ENCODE results near the gene POMP. TPM values are rescaled to one million over a fixed set of nuclear protein-coding genes. Genes with fewer than 3 reads are reported as not detected.

POMP gene
- total and polyA plus RNA-seq, 2 of the 4 experiments (the other 2 are of a cell fraction), result 60.2 to 68.4 TPM

DNA sequence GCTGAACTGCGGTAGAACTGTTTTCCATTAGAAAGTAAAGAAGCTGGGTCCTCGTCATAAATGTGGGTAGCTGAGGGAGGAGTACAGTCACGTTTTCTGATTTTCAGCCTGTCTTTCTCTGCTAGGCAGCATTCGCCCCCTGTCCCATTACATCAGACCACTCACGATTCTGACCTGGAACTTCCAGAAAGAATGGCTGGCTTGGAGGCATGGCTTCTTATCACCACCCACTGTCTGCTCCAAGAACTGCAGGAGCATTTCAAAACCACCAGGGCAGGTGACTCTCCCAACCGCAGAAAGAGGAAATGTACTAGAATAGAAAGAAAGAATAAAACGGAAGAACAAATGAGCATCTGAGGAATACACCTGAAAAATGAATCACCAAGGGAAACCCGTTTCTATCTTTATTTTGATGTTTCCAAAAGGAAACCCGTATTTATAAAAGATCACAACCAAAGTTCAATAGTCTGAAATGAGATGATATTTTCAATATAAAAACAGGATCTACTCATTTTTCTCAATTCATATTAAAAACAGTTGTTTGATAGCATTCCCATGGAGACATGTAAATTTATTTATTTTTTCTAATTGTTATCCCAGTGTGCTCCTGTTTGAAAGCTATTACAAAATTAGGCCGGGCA is 22.1 kb upstream of the POMP start:
- H2AFZ ChIP-seq (replicated peaks; ENCODE audit: low read length, poor library complexity), result peak overlapping the region; percentile 80
- DNase-seq (peak; percentile 89), ATAC-seq (ENCODE audit: low read depth) (peak; percentile 93)
- H3K27ac ChIP-seq (ENCODE audit: insufficient read depth, low read length), result no peak overlapping the region
- H3K4me3 ChIP-seq (ENCODE audit: insufficient read depth, low read depth, low read length), result no peak overlapping the region
- peak overlapping the region; percentile 48; the same call in 1 of the 2 replicates for H3K56ac ChIP-seq (ENCODE audit: extremely low read depth, insufficient read depth, low read length)
- H2BK20ac ChIP-seq (ENCODE audit: low read depth, low read length), result peak overlapping the region; percentile 95
- peaks cover 2% of the 10 kb centered on the region; the same call in 1 of the 2 replicates for H3K4me1 ChIP-seq (ENCODE audit: control insufficient read depth, insufficient read depth, low read length)
- peak overlapping the region; percentile 9; the same call in 1 of the 2 replicates for H3K4me2 ChIP-seq (ENCODE audit: low read depth, low read length)
- ChIA-PET CTCF (interaction anchor here (1.0 to 1.4 kb wide), 2 partner anchors 304 to 312 kb away, joined by 3 read pairs; no protein-coding TSS in a partner anchor), POLR2A (ENCODE audit: unreplicated experiment) (interaction anchor here (0.6 to 0.7 kb wide), 3 partner anchors 11 to 260 kb away, joined by 3 to 7 read pairs (median 4); no protein-coding TSS in a partner anchor)
- H3K9me1 ChIP-seq (ENCODE audit: insufficient read depth, low read length), result no peaks in the 10 kb centered on the region
- H3K23ac ChIP-seq (ENCODE audit: low read depth, low read length), result peak overlapping the region; percentile 53; the same call in 1 of the 2 replicates
- peak overlapping the region; percentile 24; the same call in 1 of the 2 replicates for H3K18ac ChIP-seq (ENCODE audit: low read depth, low read length)
- no peaks in the 10 kb centered on the region for H3K27me3 ChIP-seq (ENCODE audit: control insufficient read depth, insufficient read depth, low read length)
- 57% methylated on average over 1 of the region's 10 CpGs; no CpG with 5 or more reads in 1 of the 2 experiments for WGBS, 2 experiments (ENCODE audit: extremely low coverage in 2 of 2, insufficient read length in 1 of 2)
- no peak overlapping the region for H4K5ac ChIP-seq (ENCODE audit: low read depth, low read length)
- H3K9ac ChIP-seq (ENCODE audit: low read depth, low read length), result no peak overlapping the region
- no peaks in the 10 kb centered on the region for H4K20me1 ChIP-seq (ENCODE audit: insufficient read depth, low read length)
- in situ Hi-C loops (cut with MboI; ENCODE audit: low sequenced_read_pairs) (no loop called here), intact Hi-C loops (cut with micrococcal nuclease) (loop anchor here (1.0 to 10.0 kb wide), 6 partner anchors 104 to 652 kb away; partner anchors contain the start of genes FLT1 and URAD), dilution Hi-C loops (cut with HindIII; ENCODE audit: low sequenced_read_pairs, unreplicated experiment) (no loop called here)
- H2BK15ac ChIP-seq (ENCODE audit: low read depth, low read length), result peak overlapping the region; percentile 64; the same call in 1 of the 3 replicates
- H2AK5ac ChIP-seq (ENCODE audit: low read depth, low read length), result peak overlapping the region; percentile 66; the same call in 1 of the 2 replicates
- no peaks in the 10 kb centered on the region for H3K9me3 ChIP-seq (ENCODE audit: control insufficient read depth, insufficient read depth, low read length)
- no peak overlapping the region for H2AK9ac ChIP-seq (replicated peaks; ENCODE audit: low read depth, low read length, poor library complexity)
- peak overlapping the region; percentile 81; the same call in 1 of the 2 replicates for H3K4ac ChIP-seq (ENCODE audit: low read depth, low read length)
- H2BK120ac ChIP-seq (ENCODE audit: low read depth, low read length), result peak overlapping the region; percentile 91
- H3K79me1 ChIP-seq (ENCODE audit: low read depth in 1 of 2, low read length in 2 of 2), result no peaks in the 10 kb centered on the region
- peak overlapping the region; percentile 11 for H2BK5ac ChIP-seq (ENCODE audit: low read depth, low read length, poor library complexity, severe bottlenecking)
- H3K36me3 ChIP-seq (ENCODE audit: control insufficient read depth, insufficient read depth, low read length), result no peaks in the 10 kb centered on the region
- peak overlapping the region; percentile 10 to 71; a peak in 2 of 4 replicates for H4K8ac ChIP-seq (ENCODE audit: low read depth in 2 of 2, low read length in 2 of 2)
- no TSS peak for BruUV-seq (replicated peaks)
- H4K91ac ChIP-seq (ENCODE audit: insufficient read depth, low read depth, low read length), result peak overlapping the region; percentile 62
- H3K14ac ChIP-seq (replicated peaks; ENCODE audit: low read depth, low read length), result peak overlapping the region; percentile 69; the same call in 1 of the 2 replicates
- peak; percentile 53 for TF ChIP-seq CEBPB (IDR thresholded peaks at IDR 0.05; ENCODE audit: low read depth, low read length)
- no peak for TF ChIP-seq NFE2L2 (IDR thresholded peaks at IDR 0.05; ENCODE audit: low read depth, low read length)
- TF ChIP-seq POLR2A (IDR thresholded peaks at IDR 0.05; ENCODE audit: low read depth, low read length), result peak; percentile 44; the same call in 1 of the 2 replicates
- peak; percentile 89 for TF ChIP-seq SMC3 (IDR thresholded peaks at IDR 0.05; ENCODE audit: low read depth, low read length)
- TF ChIP-seq RCOR1 (IDR thresholded peaks at IDR 0.05; ENCODE audit: insufficient replicate concordance, low read length), result no peak
- peak; percentile 45; the same call in 1 of the 2 replicates for TF ChIP-seq USF2 (IDR thresholded peaks at IDR 0.05; ENCODE audit: low read depth, low read length)
- peak; percentile 98 for TF ChIP-seq RAD21 (IDR thresholded peaks at IDR 0.05; ENCODE audit: low read length)
- TF ChIP-seq, protein P1, sequence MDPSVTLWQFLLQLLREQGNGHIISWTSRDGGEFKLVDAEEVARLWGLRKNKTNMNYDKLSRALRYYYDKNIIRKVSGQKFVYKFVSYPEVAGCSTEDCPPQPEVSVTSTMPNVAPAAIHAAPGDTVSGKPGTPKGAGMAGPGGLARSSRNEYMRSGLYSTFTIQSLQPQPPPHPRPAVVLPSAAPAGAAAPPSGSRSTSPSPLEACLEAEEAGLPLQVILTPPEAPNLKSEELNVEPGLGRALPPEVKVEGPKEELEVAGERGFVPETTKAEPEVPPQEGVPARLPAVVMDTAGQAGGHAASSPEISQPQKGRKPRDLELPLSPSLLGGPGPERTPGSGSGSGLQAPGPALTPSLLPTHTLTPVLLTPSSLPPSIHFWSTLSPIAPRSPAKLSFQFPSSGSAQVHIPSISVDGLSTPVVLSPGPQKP (IDR thresholded peaks at IDR 0.05; ENCODE audit: borderline replicate concordance, low read depth, low read length), result no peak
- TF ChIP-seq, protein P2, sequence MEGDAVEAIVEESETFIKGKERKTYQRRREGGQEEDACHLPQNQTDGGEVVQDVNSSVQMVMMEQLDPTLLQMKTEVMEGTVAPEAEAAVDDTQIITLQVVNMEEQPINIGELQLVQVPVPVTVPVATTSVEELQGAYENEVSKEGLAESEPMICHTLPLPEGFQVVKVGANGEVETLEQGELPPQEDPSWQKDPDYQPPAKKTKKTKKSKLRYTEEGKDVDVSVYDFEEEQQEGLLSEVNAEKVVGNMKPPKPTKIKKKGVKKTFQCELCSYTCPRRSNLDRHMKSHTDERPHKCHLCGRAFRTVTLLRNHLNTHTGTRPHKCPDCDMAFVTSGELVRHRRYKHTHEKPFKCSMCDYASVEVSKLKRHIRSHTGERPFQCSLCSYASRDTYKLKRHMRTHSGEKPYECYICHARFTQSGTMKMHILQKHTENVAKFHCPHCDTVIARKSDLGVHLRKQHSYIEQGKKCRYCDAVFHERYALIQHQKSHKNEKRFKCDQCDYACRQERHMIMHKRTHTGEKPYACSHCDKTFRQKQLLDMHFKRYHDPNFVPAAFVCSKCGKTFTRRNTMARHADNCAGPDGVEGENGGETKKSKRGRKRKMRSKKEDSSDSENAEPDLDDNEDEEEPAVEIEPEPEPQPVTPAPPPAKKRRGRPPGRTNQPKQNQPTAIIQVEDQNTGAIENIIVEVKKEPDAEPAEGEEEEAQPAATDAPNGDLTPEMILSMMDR (conservative IDR thresholded peaks at IDR 0.05; ENCODE audit: low read depth, low read length), result peak; percentile 93
- no peak; the same call in 1 of the 2 replicates for TF ChIP-seq CHD1 (IDR thresholded peaks at IDR 0.05; ENCODE audit: low read depth, low read length)
- TF ChIP-seq MAZ (IDR thresholded peaks at IDR 0.05; ENCODE audit: borderline replicate concordance, low read depth, low read length), result peak; percentile 41; the same call in 1 of the 2 replicates
- TF ChIP-seq FOS (IDR thresholded peaks at IDR 0.05; ENCODE audit: low read depth, low read length), result no peak
- no peak for TF ChIP-seq RFX5 (IDR thresholded peaks at IDR 0.05; ENCODE audit: low read depth, low read length)

All from IMR-90 (cell line).